ENCODE results near the gene ASTN2.

Gene ASTN2

DNA sequence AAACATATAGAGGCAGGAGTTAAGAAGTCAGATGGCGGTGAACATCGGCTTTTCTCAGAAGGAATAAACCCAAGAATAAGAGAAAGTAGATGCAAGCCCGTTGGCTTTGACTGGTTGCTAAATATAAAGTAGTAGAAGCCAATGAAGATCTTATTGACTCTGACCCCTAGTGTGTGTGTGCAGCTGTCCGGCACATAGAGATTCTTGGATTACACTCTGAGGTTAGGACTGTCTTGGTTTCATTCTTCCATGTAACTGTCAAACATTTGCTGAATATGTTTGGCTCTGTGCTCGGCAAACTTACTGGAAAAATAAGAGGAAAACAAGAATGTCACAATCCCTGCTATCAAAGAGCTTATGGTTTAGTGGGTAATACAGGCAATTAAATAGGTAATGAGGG, 54.9 kb downstream of the ASTN2 start:
- no peak for DNase-seq (ENCODE audit: low read depth in 2 of 2)

DNA sequence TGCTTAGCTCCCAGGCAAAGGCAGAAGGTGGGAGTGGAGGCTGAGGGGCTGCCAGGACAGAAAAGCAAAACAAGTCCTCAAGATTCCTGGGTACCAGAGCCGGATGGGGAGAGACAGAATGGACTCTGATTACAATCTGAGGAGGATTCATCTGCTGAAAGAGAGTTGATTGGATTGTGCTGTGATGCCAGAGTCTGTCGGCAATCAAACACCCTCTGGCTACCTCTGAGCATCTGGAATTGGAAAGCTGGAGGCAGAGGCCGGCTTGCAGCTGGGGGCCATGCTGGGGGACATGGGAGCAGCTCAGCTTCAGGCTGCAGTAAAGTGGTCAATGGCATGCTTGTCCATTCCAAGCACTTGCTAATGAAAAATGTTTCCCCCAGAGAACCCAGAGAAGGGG, 59.3 kb downstream of the ASTN2 start:
- no peak for DNase-seq (ENCODE audit: low read depth in 2 of 2)

DNA sequence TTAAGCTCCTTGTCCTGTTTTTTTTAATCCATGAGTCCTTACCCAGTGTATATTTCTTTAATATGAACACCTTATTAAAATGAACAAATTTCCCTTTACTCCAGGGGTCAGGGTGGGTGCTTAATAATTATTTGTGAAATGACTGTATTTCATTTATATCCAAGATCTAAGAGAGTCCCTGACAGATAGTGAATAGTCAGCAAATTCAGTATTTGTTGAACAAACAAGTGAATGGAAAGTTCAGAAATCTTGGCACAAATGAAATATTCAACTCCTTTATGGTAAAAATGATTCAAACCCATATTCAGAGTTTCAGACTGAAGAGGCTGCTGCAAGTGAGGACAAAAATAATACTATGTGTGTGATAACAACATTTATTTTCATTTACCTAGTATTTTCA, 59.9 kb downstream of the ASTN2 start:
- DNase-seq (ENCODE audit: low read depth in 2 of 2): no peak

DNA sequence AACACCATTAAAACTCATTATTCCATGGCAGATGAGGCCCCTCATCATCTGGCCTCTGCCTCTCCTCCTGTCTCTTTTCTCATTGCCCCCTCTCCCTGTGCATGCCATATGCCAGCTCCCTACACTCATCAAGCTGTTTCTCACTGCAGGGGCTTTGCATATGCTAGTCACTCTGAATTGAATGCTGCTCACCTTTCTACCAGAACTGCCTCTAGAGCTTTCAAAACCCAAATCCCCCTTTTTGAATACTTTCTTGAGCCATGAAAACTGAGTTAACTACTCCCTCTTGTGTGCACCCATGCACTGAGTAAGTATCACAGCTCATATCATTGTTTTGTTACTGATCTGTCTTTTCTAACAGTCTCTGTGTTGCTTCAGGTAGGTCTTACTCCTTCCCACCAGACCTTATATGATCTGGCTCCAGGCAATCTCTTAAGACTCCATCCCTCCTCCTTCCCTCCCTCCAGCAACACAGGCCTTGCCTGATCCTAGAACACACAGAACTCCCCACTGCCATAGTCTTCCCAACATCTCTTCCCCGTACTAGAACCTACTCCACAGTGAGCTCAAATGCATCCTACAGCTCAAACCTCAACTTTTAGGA, 60.5 kb downstream of the ASTN2 start:
- DNase-seq (ENCODE audit: low read depth in 2 of 2): no peak

DNA sequence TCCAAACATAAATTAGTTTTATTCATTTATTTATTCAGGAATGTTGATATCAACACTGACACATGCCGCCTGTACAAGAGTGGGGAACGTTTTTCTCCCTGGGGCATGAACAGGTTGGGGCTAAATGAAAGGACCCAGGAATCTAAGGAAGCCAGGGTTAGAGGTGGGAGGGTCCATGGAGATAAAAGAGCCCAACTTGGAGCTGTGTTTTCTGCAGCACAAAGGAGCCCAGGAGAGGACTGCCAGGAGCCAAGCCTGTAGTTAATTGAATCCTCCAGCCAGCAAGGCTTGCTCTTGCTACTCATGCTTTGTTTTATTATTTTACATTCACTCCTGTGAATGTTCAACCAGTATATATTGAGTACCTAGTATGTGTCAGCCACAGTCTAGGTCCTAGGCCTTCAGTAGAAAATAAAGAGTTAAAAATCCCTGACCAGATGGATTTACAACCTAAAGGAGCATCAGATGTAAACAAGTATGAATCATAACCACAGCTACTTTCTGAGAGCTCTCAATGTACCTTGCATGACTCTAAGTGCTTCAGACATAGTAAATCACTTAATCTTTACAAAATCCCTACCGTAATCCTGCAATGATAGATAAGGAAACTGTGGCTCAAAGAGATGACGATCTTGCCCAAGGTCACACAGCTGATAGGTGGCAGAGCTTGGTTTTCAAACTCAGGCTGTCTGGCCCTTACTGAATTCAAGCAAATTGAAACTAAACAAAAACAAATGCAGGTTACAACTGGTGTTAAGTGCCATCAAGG, 69.8 kb downstream of the ASTN2 start:
- no peak for DNase-seq (ENCODE audit: low read depth in 2 of 2)

DNA sequence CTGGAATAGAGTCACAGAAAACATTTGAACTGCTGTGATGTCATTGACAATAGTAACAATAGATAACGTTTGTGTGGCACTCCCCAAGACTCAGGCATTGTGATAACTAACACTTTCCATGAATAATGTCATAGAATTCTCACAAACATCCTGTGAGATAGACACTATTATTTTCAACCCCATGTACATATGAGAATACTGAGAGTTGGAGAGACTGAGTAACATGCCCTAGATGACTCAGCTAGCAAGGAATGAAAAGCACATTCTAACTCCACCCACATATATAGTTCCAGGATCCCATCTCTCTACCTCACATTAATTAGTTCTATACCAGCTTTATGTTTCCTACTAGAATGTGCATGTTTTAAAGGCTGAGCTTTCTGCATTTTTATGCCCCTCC, 71.4 kb downstream of the ASTN2 start:
- no peak for DNase-seq (ENCODE audit: low read depth in 2 of 2)

DNA sequence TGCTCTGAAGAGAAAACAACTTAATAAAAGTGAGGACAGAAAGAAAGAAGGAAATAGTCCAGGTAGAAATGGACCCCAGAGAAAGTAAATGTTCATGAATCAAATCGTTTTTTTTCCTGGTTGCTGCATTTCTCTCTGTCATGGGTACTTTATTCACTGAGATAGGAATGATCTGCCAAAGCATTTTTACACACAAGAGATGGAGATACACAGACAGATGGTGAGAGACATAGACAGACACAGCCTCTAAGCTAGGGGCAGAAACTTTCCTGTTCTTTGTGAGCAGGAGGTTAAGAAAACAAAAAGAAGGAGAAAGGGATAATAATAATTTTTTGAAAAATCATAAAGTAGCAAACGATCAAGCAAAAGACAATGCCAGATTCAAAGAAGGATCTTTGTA, 73.7 kb downstream of the ASTN2 start:
- DNase-seq (ENCODE audit: low read depth in 2 of 2): no peak

DNA sequence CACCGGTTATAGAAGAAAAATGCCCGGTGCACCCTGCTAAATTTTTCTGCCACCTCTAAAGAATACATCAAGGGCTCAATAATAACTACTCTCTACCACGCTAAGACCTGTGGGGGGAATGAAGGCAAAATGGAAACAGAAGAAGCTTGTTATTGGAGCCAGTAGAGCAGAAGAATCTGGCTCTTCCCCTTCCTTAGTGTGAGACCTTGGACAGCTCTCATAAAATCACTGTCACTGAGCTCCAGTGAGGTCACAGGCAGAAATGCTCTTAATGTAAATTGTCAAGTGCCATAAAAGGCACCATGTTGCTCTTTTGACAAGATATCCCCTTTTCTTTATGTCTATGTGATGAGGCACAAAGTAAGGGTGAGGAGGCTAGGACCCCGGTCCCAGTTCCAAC, 74.4 kb downstream of the ASTN2 start:
- no peak for DNase-seq (ENCODE audit: low read depth in 2 of 2)

DNA sequence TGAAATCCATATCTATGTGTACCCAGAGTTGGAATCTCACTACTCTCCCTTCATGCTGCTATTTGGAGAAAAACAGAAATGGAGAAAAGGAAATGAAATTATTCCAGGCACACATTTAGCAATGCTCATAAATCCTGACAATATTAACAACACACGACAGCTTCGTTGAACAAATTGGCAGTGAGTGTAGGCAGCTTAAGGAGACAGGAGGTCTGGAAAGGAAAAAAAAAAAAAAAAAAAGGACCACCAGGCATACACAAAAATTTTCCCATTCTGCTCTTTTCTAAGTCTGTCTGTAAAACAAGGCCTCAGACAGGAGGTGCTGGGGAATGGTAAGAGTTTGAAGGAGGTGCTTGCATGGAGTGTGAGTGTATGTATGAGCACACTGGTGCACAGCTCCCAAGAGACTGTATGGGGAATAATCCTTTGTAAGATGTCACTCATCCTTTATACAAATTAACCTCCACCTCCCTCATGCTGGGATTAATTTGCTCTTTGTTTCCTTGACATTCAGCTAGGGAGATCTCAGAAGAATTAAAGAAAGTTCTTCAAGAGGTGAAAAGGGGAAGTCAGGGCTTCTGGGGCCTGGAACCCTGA, 78.9 kb downstream of the ASTN2 start:
- no peak for DNase-seq (ENCODE audit: low read depth in 2 of 2)

DNA sequence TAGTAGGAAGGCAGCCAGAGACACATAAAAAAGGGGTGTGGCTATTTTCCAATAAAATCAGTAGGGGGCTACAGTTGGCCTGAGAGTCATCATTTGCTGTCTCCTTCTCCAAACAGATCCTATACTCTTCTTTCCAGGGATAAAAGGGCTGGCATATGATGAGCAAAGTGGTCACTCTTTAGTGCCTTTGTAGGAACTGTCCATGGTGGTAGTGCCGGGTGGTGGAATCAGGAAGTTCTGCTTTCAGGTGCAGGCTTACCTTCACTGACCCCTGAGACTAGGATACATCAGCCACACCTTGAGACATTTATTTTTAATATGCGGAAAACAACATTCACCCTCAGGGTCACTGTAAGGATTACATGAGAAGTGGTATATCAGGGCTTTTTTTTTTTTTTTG, 80.8 kb downstream of the ASTN2 start:
- DNase-seq (ENCODE audit: low read depth in 2 of 2): no peak

DNA sequence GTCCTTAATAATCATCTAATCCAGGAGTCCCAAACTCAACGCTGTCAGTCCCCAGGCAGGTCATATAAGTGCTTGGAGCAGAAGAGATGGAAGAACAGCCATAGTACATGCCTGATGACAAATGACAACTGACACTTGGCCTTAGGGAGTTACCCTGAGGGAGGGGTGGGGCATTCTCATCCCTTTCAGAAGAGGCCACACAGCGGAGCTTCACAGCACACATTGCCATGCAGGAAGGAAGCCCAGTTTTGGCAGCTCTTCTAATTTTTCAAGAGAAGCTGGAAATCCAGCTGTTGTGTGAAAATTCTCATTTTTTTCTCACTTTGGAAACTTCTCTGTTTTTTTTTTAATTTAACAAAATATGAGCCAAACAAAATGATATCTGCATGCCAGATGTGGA, 89.0 kb downstream of the ASTN2 start:
- DNase-seq (ENCODE audit: low read depth in 2 of 2): no peak

DNA sequence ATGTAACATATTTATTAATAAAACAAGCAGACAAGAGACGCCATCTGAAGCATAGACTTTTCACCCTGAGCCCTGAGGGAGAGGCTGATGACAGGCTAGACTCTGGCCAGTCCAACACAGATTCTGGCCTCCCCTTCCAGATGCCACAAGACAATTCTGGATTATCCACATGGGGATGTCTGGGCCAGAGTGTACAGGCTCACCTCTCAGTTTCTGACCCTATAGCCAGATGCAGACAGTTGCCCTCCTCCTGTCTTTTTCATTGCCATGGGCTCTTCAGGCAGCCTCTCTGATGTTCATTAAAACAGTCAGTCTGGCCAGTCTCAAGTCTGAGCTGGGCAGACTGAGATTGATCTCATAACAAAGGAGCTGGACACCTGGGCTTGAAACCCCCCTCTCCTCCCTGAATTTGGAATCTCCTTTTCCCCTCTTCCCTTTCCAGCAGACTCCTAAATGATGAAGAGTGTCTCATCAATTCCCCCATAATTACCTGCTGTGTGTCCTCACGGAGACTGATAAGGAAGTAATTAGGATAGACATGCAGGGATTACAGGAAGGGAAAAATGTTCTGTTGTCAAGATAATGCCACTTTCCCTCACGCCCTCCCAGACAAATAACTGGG, 89.6 kb downstream of the ASTN2 start:
- DNase-seq (ENCODE audit: low read depth in 2 of 2): no peak

DNA sequence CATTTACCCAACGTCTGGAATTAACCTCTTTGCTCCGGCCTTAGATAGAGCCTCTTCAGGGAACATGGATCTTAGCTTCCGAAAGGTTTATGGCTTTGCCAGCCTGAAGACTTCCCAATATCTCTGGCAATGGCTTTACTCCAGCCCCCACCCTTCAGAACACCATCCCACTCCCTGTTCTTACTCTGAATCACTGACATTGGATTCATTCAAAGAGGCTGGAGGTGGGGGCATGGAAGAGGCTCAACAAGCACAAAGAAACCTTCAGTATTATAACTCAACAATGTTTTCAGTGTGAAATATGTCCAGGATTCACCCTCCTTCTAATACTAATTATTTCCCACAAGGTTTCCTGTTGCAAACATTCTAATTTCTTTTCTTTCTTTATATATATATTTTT, 91.5 kb downstream of the ASTN2 start:
- no peak for DNase-seq (ENCODE audit: low read depth in 2 of 2)

DNA sequence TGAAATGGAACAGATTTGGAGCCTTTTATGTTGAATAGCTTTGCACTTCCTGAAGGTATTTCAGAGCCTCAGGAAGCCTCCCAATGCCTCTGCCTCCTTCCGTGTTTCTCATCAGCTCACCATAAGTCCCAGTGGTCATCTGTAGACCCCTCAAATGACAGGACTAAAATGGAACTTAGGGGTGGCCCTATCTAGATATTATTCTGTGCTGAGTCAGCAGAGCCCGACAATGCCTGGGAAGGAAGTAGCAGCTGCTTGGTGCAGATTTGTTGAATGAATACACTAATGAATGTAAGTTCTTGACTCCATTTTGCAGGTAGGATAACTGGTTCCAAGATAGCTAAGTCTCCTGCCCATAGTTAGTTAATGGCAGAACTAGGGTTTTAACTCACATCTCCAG, 97.7 kb downstream of the ASTN2 start:
- no peak for DNase-seq (ENCODE audit: low read depth in 2 of 2)

DNA sequence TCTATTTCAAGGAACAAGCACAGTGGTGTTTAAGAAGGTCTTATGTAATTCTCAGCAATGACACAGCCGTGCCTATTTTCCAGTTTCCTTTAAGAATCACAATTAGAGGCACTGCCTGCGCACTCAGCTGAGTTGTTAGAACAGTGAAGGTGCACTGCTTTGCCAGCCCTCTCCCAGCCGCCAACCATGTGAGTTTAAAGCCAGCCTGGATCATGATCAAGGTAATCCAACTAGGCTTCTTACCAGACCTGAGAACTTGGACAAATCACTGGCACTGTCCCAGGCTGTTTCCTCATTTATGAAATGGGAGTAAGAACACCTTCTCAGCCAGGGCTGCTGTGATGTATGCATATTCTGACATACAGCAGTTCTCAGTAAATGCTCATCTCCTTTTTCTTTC, 99.6 kb downstream of the ASTN2 start:
- DNase-seq (ENCODE audit: low read depth in 2 of 2): no peak

DNA sequence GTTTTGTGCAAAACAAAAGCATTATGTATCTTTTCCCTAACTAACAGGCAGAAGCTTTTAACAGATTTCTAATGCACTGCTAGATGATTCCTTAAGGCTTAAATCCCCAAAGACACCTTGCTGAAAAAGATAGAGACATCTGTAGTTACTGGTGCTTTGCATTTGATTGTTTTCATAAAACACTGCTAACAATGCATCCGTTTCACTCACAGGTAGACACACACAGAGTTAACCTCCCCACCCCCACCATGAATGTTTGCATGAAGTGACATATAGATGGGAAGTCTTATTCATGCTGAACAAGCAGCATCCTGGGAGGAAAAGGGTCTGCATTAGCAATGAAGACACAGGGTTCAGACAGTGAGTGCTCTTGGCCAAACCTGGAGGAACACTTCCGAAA, 100.9 kb downstream of the ASTN2 start:
- DNase-seq (ENCODE audit: low read depth in 2 of 2): no peak

DNA sequence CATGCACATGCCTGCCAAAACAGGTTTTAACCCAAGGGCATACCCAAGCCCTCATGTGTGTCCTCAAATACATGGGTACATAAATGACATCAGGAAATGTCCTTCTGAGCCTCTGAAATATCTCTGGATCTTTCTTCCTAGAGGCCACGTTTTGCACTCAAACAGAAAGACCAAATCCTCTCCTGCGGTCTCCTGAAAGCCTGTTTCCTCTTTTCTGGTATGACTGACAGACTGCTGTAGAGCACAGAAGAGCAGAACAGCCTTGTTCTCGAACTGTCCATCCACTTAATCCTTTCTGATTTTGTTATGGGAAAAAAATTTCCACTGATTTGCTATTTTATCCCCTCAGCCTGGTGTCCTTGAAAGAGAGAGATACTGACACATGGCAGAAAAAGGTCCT, 107.2 kb downstream of the ASTN2 start:
- no peak for DNase-seq (ENCODE audit: low read depth in 2 of 2)

DNA sequence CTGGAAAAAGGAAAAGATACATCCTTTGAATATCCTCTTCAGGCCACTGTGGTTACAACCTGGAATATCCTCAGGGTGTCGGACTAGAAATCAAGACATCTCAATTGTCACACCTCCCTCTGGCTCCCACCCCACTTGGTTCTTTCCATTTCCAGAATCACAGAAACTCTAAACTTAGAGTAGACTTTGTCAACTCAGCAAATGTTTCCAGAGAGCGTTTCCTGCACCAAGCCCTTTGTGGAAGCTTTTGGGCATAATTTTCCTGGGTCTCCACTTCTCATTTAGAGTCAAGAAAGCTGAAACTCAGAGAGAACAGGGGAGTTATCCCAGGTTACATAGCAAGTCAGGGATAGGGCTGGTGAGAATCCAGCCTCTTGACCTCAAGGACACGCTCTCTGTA, 108.8 kb downstream of the ASTN2 start:
- DNase-seq (ENCODE audit: low read depth in 2 of 2): no peak

DNA sequence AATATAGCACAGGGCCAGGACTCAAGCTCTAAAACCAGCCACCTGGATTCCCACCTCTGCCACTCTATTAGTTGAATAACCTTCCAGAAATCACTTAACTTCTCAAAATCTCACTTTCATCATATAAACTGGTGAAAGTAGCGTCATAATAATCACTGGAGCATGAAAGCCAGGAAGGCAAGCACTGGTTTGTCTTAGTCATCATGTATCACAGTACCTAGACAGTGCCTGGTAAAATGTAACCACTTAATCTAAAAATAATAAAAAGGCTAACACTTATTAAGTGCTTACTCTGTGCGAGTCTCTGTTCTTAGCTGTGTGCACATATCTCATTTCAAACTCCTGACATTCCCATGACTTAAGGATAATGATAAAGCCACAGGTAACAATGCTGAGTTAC, 109.4 kb downstream of the ASTN2 start:
- DNase-seq (ENCODE audit: low read depth in 2 of 2): no peak

DNA sequence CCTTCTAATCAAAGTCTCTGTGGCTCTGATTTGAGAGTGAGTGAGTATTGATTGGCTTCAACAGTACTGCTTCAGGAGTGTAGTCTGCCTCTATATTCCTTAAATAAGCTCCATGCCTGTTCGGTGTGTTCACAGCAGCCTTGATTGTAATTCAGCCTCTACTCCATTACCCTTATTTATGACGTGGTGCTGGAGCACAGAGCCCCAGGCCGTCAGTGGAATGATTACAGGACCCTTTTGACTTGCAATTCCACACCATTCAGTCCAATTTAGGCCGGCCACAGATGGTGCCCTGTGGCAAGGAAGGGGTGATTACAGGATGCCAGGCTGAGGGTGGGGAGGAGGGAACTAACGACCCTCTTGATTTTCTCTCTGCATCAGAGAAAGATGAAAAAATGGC, 110.3 kb downstream of the ASTN2 start:
- DNase-seq (ENCODE audit: low read depth in 2 of 2): no peak

DNA sequence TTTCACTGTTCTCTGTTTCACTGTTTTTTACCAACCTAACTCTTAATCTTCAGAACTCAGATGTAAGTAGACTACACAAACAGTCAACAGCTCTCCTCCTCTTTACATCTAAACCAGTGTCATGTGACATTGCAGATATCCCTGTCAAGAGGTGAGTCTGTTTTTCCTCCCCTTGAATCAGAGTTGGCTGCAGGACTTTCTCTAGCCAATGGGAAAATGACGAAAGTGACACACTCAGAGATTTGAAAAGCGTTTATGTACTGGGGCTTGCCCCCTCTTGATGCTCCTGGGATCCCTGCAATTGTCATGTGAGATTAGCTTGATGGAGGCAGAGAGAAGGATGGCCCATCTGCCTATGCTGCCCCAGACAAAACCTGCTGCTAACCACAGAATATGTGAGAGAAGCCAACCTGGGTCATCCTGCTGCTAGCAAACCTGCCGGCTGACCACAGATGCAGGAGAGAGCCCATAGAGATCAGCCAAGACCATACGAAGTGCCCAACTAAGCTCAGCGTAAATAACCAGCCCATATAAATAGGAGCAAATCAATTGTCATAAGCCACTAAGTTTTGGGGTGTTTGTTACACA, 111.1 kb downstream of the ASTN2 start:
- no peak for DNase-seq (ENCODE audit: low read depth in 2 of 2)

DNA sequence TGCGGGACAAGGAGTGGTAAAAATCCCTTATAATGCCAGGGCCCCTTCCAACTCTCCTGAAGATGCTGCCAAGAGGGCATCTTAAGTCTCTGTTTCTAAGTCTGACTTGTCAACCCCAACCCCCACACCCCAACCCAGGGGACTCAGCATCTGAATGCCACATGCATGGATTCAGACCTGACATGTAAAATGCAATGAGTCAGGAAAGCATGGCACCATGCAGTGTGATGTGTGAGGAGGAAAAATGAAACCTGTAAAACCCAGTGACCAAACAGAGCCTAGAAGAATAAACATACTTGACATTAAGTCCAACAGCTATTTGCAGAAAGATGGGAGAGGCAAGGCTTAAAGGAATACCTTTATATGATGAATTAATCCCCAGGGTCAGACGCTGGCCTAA, 112.4 kb downstream of the ASTN2 start:
- DNase-seq (ENCODE audit: low read depth in 2 of 2): no peak
